K562 (cell line): Measurements from ENCODE around the gene CPZ. TPM values are rescaled to one million over a fixed set of nuclear protein-coding genes. Genes with fewer than 3 reads are reported as not detected.

Source experiments
- BACH1 ChIP-seq: fragments of 200-800 bp; sonication (Bioruptor generic); IDR thresholded peaks from 2 replicates; pipeline ENCODE4 v1.6.1; 2016; ENCODE audit warnings: missing genetic modification characterization, missing compliant biosample characterization
- CAMTA2 ChIP-seq: fragments of 250-450 bp; sonication (Bioruptor Pico); conservative IDR thresholded peaks from 2 replicates; pipeline ENCODE4 v1.5.1; 2022
- CHCHD3 ChIP-seq: fragments of 250-450 bp; sonication (Bioruptor Pico); IDR thresholded peaks from 2 replicates; pipeline ENCODE4 v2.1.2; 2022; ENCODE audit warnings: mild to moderate bottlenecking
- CHD1 ChIP-seq: fragments of 200-600 bp; sonication (generic); IDR thresholded peaks from one replicate; pipeline ENCODE4 v1.6.1; 2012; ENCODE audit warnings: mild to moderate bottlenecking, moderate library complexity, low read length, inconsistent platforms
- HNRNPUL1 ChIP-seq: fragments of 200-400 bp; formaldehyde crosslinking; IDR thresholded peaks from 2 replicates; pipeline ENCODE4 v1.6.1; 2017; ENCODE audit warnings: low read length
- RBM14 ChIP-seq: fragments of 200-400 bp; formaldehyde crosslinking; IDR thresholded peaks from 2 replicates; pipeline ENCODE4 v1.6.1; 2018; ENCODE audit warnings: low read depth, mild to moderate bottlenecking, low read length, moderate library complexity, borderline replicate concordance; ENCODE audit not compliant: insufficient read depth
- THAP12 ChIP-seq: fragments of 250-450 bp; sonication (Bioruptor Pico); IDR thresholded peaks from 2 replicates; pipeline ENCODE4 v1.9.0; 2021; ENCODE audit warnings: mild to moderate bottlenecking, inconsistent platforms
- ZBTB5 ChIP-seq: fragments of 450-650 bp; IDR thresholded peaks from 2 replicates; pipeline ENCODE4 v1.6.1; 2017; ENCODE audit warnings: antibody characterized with exemption
- ZNF551 ChIP-seq: fragments of 250-450 bp; sonication (Bioruptor Pico); IDR thresholded peaks from 2 replicates; pipeline ENCODE4 v1.5.0; 2021; ENCODE audit warnings: mild to moderate bottlenecking, moderate library complexity
- polyA plus RNA-seq, 8 experiments: library from polyadenylated mRNA; depleted of rRNA in 4 of 8; stranded (reverse) in 5 of 8; unstranded in 3 of 8; fragments of >200 nt; fragmentation: Nextera tagmentation in 2 of 8; fragmentation: Illumina TruSeq in 1 of 8; extraction: Ambion mirVana in 2 of 8; extraction: Trizol in 1 of 8; gene quantifications; 2 replicates each; pipeline versions ENCODE4 v1.2.1 to v1.2.3, GENCODE V29; 2011 to 2014; ENCODE audit warnings: inconsistent platforms in 1 of 8, missing spikeins in 1 of 8
- total RNA-seq, 7 experiments: library from RNA; depleted of rRNA in 6 of 7; stranded (reverse); fragments of >200 nt in 6 of 7; fragmentation: Illumina TruSeq in 2 of 7; extraction: Trizol in 2 of 7; gene quantifications; 2 replicates each; pipeline versions ENCODE4 v1.2.1 to v1.2.3, GENCODE V29; 2011 to 2021; ENCODE audit warnings: low replicate concordance in 1 of 7
- TF ChIP-seq, protein P1 (sequence below): sonication (generic); formaldehyde crosslinking; IDR thresholded peaks from 2 replicates; pipeline ENCODE4 v1.8.1; 2023; ENCODE audit warnings: missing genetic modification reagents, mild to moderate bottlenecking, borderline replicate concordance
- TF ChIP-seq, protein P2 (sequence below): fragments of 450-650 bp; IDR thresholded peaks from 2 replicates; pipeline ENCODE4 v1.7.1; 2018; ENCODE audit warnings: mild to moderate bottlenecking, low read depth; ENCODE audit not compliant: partially characterized antibody
- TF ChIP-seq, protein P3 (sequence below): IDR thresholded peaks from 2 replicates; pipeline ENCODE4 v1.6.1; 2012; ENCODE audit warnings: low read depth, low read length, improper control_type of control experiment, borderline replicate concordance

The CPZ gene
- total and polyA plus RNA-seq, 9 of the 15 experiments (the other 6 are each of a cell fraction or from before 2014, with no cell fraction given) = 0.06 to 2.2 (median 1.2) TPM; not detected in 1

DNA sequence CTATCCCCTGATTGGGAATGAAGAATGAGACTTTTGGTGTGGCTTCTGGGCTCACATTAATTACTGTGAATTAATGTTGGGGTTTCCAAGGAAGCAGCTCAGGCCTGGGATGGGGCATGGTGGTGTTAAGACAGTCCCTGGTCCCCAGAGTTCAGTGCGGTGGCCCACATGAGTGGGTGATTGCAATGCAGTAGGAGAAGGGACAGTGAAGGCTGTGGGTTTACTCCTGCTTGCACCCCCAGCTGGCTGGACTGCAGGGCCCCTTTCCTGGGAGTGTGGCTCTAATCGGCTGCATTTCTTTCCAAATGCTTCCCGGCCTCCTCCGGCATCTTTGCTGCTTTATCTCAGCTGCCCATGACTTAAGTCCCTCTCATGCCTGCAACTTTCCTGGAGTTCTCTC is 40.5 kb upstream of the CPZ start (continued):
- TF ChIP-seq THAP12 (CRISPR knock-in tag) (no peak), HNRNPUL1 (no peak), RBM14 (no peak), BACH1 (no peak), ZBTB5 (no peak), ZNF551 (no peak), CHD1 (no peak), CHCHD3 (CRISPR knock-in tag) (no peak), CAMTA2 (CRISPR knock-in tag) (no peak)
- TF ChIP-seq, protein P1, sequence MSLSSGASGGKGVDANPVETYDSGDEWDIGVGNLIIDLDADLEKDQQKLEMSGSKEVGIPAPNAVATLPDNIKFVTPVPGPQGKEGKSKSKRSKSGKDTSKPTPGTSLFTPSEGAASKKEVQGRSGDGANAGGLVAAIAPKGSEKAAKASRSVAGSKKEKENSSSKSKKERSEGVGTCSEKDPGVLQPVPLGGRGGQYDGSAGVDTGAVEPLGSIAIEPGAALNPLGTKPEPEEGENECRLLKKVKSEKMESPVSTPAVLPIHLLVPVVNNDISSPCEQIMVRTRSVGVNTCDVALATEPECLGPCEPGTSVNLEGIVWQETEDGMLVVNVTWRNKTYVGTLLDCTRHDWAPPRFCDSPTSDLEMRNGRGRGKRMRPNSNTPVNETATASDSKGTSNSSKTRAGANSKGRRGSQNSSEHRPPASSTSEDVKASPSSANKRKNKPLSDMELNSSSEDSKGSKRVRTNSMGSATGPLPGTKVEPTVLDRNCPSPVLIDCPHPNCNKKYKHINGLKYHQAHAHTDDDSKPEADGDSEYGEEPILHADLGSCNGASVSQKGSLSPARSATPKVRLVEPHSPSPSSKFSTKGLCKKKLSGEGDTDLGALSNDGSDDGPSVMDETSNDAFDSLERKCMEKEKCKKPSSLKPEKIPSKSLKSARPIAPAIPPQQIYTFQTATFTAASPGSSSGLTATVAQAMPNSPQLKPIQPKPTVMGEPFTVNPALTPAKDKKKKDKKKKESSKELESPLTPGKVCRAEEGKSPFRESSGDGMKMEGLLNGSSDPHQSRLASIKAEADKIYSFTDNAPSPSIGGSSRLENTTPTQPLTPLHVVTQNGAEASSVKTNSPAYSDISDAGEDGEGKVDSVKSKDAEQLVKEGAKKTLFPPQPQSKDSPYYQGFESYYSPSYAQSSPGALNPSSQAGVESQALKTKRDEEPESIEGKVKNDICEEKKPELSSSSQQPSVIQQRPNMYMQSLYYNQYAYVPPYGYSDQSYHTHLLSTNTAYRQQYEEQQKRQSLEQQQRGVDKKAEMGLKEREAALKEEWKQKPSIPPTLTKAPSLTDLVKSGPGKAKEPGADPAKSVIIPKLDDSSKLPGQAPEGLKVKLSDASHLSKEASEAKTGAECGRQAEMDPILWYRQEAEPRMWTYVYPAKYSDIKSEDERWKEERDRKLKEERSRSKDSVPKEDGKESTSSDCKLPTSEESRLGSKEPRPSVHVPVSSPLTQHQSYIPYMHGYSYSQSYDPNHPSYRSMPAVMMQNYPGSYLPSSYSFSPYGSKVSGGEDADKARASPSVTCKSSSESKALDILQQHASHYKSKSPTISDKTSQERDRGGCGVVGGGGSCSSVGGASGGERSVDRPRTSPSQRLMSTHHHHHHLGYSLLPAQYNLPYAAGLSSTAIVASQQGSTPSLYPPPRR (CRISPR knock-in tag) = no peak
- TF ChIP-seq, protein P2, sequence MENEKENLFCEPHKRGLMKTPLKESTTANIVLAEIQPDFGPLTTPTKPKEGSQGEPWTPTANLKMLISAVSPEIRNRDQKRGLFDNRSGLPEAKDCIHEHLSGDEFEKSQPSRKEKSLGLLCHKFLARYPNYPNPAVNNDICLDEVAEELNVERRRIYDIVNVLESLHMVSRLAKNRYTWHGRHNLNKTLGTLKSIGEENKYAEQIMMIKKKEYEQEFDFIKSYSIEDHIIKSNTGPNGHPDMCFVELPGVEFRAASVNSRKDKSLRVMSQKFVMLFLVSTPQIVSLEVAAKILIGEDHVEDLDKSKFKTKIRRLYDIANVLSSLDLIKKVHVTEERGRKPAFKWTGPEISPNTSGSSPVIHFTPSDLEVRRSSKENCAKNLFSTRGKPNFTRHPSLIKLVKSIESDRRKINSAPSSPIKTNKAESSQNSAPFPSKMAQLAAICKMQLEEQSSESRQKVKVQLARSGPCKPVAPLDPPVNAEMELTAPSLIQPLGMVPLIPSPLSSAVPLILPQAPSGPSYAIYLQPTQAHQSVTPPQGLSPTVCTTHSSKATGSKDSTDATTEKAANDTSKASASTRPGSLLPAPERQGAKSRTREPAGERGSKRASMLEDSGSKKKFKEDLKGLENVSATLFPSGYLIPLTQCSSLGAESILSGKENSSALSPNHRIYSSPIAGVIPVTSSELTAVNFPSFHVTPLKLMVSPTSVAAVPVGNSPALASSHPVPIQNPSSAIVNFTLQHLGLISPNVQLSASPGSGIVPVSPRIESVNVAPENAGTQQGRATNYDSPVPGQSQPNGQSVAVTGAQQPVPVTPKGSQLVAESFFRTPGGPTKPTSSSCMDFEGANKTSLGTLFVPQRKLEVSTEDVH = no peak
- TF ChIP-seq, protein P3, sequence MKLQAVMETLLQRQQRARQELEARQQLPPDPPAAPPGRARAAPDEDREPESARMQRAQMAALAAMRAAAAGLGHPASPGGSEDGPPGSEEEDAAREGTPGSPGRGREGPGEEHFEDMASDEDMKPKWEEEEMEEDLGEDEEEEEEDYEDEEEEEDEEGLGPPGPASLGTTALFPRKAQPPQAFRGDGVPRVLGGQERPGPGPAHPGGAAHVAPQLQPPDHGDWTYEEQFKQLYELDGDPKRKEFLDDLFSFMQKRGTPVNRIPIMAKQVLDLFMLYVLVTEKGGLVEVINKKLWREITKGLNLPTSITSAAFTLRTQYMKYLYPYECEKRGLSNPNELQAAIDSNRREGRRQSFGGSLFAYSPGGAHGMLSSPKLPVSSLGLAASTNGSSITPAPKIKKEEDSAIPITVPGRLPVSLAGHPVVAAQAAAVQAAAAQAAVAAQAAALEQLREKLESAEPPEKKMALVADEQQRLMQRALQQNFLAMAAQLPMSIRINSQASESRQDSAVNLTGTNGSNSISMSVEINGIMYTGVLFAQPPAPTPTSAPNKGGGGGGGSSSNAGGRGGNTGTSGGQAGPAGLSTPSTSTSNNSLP = no peak
